GM19035 (cell line): Measurements from ENCODE around the gene GABRR2.
A peak's percentile ranks its signal among the peaks of the same experiment; 100 is the strongest.

Experiments
- ATAC-seq: cut with Tn5 transposase; IDR thresholded peaks from one replicate; pipeline ENCODE4 v1.9.1; 2021; ENCODE audit not compliant: unreplicated experiment

GABRR2 gene

GRCh38 chr6:89315249-89315885, at the start of gene GABRR2:
Gene GABRR2, minus strand, starts transcription at chr6:89315299. Its CDS starts 134 bp downstream, at chr6:89315165.
- no peak for ATAC-seq

GRCh38 chr6:89364586-89364985, 49.5 kb upstream of the GABRR2 start:
- ATAC-seq, result no peak

GRCh38 chr6:89361171-89361570, 46.1 kb upstream of the GABRR2 start:
- no peak for ATAC-seq

GRCh38 chr6:89360415-89360999, 45.4 kb upstream of the GABRR2 start:
- ATAC-seq, result peak; percentile 43

- no peak for ATAC-seq
Measured at GRCh38 chr6:89359561-89359960, 44.5 kb upstream of the GABRR2 start.

- peak; percentile 49 for ATAC-seq
Measured at GRCh38 chr6:89357390-89357789, 42.3 kb upstream of the GABRR2 start.

GRCh38 chr6:89356642-89357170, 41.6 kb upstream of the GABRR2 start:
- no peak for ATAC-seq

- ATAC-seq, result no peak
Measured at GRCh38 chr6:89355511-89356194, 40.6 kb upstream of the GABRR2 start.

GRCh38 chr6:89353702-89354392, 38.7 kb upstream of the GABRR2 start:
- no peak for ATAC-seq

- ATAC-seq, result no peak
Measured at GRCh38 chr6:89353118-89353556, 38.0 kb upstream of the GABRR2 start.

- peak; percentile 49 for ATAC-seq
Measured at GRCh38 chr6:89352278-89353117, 37.4 kb upstream of the GABRR2 start, which contains the start of gene UBE2J1. Gene UBE2J1, minus strand, starts transcription at chr6:89352722. Its CDS starts 153 bp downstream, at chr6:89352569.

- ATAC-seq, result no peak
Measured at GRCh38 chr6:89351671-89352277, 36.7 kb upstream of the GABRR2 start.

GRCh38 chr6:89350281-89350966, 35.3 kb upstream of the GABRR2 start:
- peak; percentile 34 for ATAC-seq

GRCh38 chr6:89348372-89348771, 33.3 kb upstream of the GABRR2 start:
- ATAC-seq, result no peak

GRCh38 chr6:89347825-89348224, 32.7 kb upstream of the GABRR2 start:
- ATAC-seq, result no peak

- no peak for ATAC-seq
Measured at GRCh38 chr6:89346433-89346832, 31.3 kb upstream of the GABRR2 start.

- no peak for ATAC-seq
Measured at GRCh38 chr6:89339565-89339964, 24.5 kb upstream of the GABRR2 start.

GRCh38 chr6:89335164-89335563, 20.1 kb upstream of the GABRR2 start:
- no peak for ATAC-seq

GRCh38 chr6:89330910-89331309, 15.8 kb upstream of the GABRR2 start:
- no peak for ATAC-seq
